ENCODE measurements around the gene KCNH3.

DNA sequence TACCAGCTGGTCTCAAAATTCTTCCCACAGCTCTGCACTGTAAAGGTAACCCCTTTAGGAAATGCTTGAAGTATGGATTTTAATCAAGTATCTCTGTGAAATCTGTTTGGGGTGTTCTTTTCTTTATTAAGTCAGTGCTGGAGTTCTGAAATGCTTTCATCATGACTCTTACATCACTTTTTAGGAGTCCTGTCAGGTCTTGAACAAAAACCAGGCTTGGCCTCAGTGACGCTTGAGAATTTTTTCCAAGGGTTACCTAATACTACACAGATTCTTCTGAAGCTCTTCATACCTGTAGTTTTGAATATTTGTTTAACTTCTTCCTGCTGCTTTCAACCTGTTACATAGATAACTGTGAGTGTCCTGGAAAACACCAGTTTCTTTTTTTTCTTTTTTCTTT, 47.0 kb upstream of the KCNH3 start:
- TF ChIP-seq, protein P1, sequence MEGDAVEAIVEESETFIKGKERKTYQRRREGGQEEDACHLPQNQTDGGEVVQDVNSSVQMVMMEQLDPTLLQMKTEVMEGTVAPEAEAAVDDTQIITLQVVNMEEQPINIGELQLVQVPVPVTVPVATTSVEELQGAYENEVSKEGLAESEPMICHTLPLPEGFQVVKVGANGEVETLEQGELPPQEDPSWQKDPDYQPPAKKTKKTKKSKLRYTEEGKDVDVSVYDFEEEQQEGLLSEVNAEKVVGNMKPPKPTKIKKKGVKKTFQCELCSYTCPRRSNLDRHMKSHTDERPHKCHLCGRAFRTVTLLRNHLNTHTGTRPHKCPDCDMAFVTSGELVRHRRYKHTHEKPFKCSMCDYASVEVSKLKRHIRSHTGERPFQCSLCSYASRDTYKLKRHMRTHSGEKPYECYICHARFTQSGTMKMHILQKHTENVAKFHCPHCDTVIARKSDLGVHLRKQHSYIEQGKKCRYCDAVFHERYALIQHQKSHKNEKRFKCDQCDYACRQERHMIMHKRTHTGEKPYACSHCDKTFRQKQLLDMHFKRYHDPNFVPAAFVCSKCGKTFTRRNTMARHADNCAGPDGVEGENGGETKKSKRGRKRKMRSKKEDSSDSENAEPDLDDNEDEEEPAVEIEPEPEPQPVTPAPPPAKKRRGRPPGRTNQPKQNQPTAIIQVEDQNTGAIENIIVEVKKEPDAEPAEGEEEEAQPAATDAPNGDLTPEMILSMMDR (IDR thresholded peaks at IDR 0.05): no peak
- no peak for TF ChIP-seq ZFX (IDR thresholded peaks at IDR 0.05; ENCODE audit: borderline replicate concordance)
